SK-N-SH treated with all-trans-retinoic acid at 6 μM for 48 hours (cell line): ENCODE measurements around the gene AOPEP.

Source experiments
- CREB5 ChIP-seq: fragments of 250-450 bp; sonication (Bioruptor Pico); IDR thresholded peaks from 2 replicates; pipeline ENCODE4 v1.5.1; 2020; ENCODE audit warnings: low read depth, mild to moderate bottlenecking, moderate library complexity
- TSHZ2 ChIP-seq: fragments of 250-450 bp; sonication (Bioruptor Pico); IDR thresholded peaks from 2 replicates; pipeline ENCODE4 v1.5.0; 2020; ENCODE audit warnings: mild to moderate bottlenecking, moderate library complexity
- ZC3H10 ChIP-seq: fragments of 250-450 bp; sonication (Bioruptor Pico); IDR thresholded peaks from 2 replicates; pipeline ENCODE4 v1.5.1; 2021; ENCODE audit warnings: mild to moderate bottlenecking, moderate library complexity
- ZFP30 ChIP-seq: fragments of 450-650 bp; formaldehyde crosslinking; IDR thresholded peaks from 2 replicates; pipeline ENCODE4 v1.5.0; 2022; ENCODE audit warnings: mild to moderate bottlenecking, moderate library complexity

GRCh38 chr9:94720846-94721549 lies 5.5 kb upstream of the AOPEP start:
- no peak for TF ChIP-seq CREB5 (CRISPR knock-in tag)
- no peak for TF ChIP-seq ZC3H10 (CRISPR knock-in tag)
- TF ChIP-seq ZFP30 = no peak
- TF ChIP-seq TSHZ2 (CRISPR knock-in tag) = no peak
